ENCODE measurements around the gene PRR9. TPM values are rescaled to one million over a fixed set of nuclear protein-coding genes. Genes with fewer than 3 reads are reported as not detected.

PRR9 gene
- total RNA-seq, 2 experiments from 2014 or later, result not detected

GRCh38 chr1:153251988-153252387, 34.6 kb downstream of the PRR9 start:
- peaks cover 4% of the 10 kb centered on the region for H3K4me1 Mint-ChIP-seq
- ChIA-PET CTCF (interaction anchor here (0.6 kb wide), 1 partner anchor 84 kb away, joined by 4 read pairs; no protein-coding TSS in a partner anchor), POLR2A (no interaction called here)
- peaks cover 20% of the 10 kb centered on the region for H3K27me3 Mint-ChIP-seq
- ATAC-seq (no peak), DNase-seq (no peak)
- intact Hi-C loops (cut with DNase I, micrococcal nuclease), result no loop called here
- H3K36me3 Mint-ChIP-seq (ENCODE audit: low read depth), result no peaks in the 10 kb centered on the region
- no peaks in the 10 kb centered on the region for H3K9me3 Mint-ChIP-seq (ENCODE audit: low read depth)
- no peak overlapping the region for H3K27ac Mint-ChIP-seq
- H3K4me3 Mint-ChIP-seq, result no peak overlapping the region

GRCh38 chr1:153253076-153253475, 35.7 kb downstream of the PRR9 start:
- ATAC-seq (no peak), DNase-seq (no peak)
- ChIA-PET CTCF (interaction anchor here (0.6 to 1.3 kb wide), 3 partner anchors 32 to 206 kb away, joined by 3 to 5 read pairs (median 3); no protein-coding TSS in a partner anchor), POLR2A (no interaction called here)
- Mint-ChIP-seq H3K9me3 (ENCODE audit: low read depth) (no peaks in the 10 kb centered on the region), H3K4me1 (peaks cover 4% of the 10 kb centered on the region), H3K27ac (no peak overlapping the region), H3K27me3 (peaks cover 14% of the 10 kb centered on the region), H3K4me3 (no peak overlapping the region), H3K36me3 (ENCODE audit: low read depth) (no peaks in the 10 kb centered on the region)
- intact Hi-C loops (cut with DNase I, micrococcal nuclease), result no loop called here

DNA sequence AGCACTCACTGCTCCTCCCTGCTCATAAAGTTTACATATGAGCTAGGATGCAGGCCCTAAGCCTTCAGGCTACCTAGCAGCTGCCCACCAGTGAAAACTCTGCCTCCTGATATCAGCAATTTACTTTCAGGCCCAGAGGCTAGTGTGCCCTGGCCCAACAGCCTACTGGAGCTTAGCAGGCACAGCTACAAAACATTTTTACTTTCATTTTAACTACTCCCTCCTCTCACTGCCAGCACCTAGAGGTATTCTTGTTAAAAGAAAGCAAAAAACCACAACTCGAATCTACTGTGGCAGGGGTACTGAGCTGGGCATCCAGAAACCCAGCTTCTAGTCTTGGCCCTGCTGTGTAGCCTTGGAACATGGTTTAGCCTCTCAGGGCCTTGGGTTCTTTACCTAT, 36.3 kb downstream of the PRR9 start:
- H3K4me1 Mint-ChIP-seq, result peaks cover 4% of the 10 kb centered on the region
- no peak overlapping the region for H3K27ac Mint-ChIP-seq
- no peaks in the 10 kb centered on the region for H3K9me3 Mint-ChIP-seq (ENCODE audit: low read depth)
- ATAC-seq (peak; percentile 55), DNase-seq (no peak)
- no peaks in the 10 kb centered on the region for H3K36me3 Mint-ChIP-seq (ENCODE audit: low read depth)
- intact Hi-C loops (cut with DNase I, micrococcal nuclease), result no loop called here
- CTCF ChIA-PET, result interaction anchor here (0.7 to 1.3 kb wide), 4 partner anchors 32 to 376 kb away, joined by 3 to 5 read pairs (median 3); partner anchors contain the start of genes LELP1 and SMCP
- H3K27me3 Mint-ChIP-seq, result peaks cover 14% of the 10 kb centered on the region
- H3K4me3 Mint-ChIP-seq, result no peak overlapping the region
- POLR2A ChIA-PET, result no interaction called here

GRCh38 chr1:153259387-153259786, 42.0 kb downstream of the PRR9 start, which contains the start of gene LORICRIN:
TSS of gene LORICRIN (plus strand) at chr1:153259687. CDS start at chr1:153260950, 1,263 bp downstream.
- CTCF ChIA-PET, result interaction anchor here (0.6 to 1.1 kb wide), 3 partner anchors 22 to 393 kb away, joined by 3 to 4 read pairs (median 3); no protein-coding TSS in a partner anchor
- Mint-ChIP-seq H3K36me3 (ENCODE audit: low read depth) (no peaks in the 10 kb centered on the region), H3K4me1 (peaks cover 32% of the 10 kb centered on the region), H3K9me3 (ENCODE audit: low read depth) (no peaks in the 10 kb centered on the region), H3K27me3 (peaks cover 31% of the 10 kb centered on the region), H3K27ac (no peak within 1 kb of the TSS), H3K4me3 (peak within 1 kb of the TSS; percentile 42)
- intact Hi-C loops (cut with DNase I, micrococcal nuclease), result no loop called here
- POLR2A ChIA-PET, result no interaction called here
- ATAC-seq (no peak), DNase-seq (no peak)

GRCh38 chr1:153260585-153261280, 43.3 kb downstream of the PRR9 start:
- Mint-ChIP-seq H3K27me3 (peaks cover 36% of the 10 kb centered on the region), H3K36me3 (ENCODE audit: low read depth) (no peaks in the 10 kb centered on the region), H3K9me3 (ENCODE audit: low read depth) (no peaks in the 10 kb centered on the region), H3K27ac (no peak overlapping the region), H3K4me3 (peak overlapping the region; percentile 42), H3K4me1 (peaks cover 32% of the 10 kb centered on the region)
- ATAC-seq, result peak; percentile 45
- DNase-seq, result peak; percentile 40
- ChIA-PET POLR2A (no interaction called here), CTCF (interaction anchor here (1.2 kb wide), 1 partner anchor 19 kb away, joined by 3 read pairs; no protein-coding TSS in a partner anchor)
- intact Hi-C loops (cut with DNase I, micrococcal nuclease), result no loop called here

- ChIA-PET POLR2A (no interaction called here), CTCF (interaction anchor here (0.7 to 1.2 kb wide), 4 partner anchors 15 to 312 kb away, joined by 3 to 4 read pairs (median 4); no protein-coding TSS in a partner anchor)
- Mint-ChIP-seq H3K27ac (no peak overlapping the region), H3K4me3 (peak overlapping the region; percentile 44), H3K27me3 (peaks cover 42% of the 10 kb centered on the region), H3K9me3 (ENCODE audit: low read depth) (no peaks in the 10 kb centered on the region), H3K4me1 (peaks cover 32% of the 10 kb centered on the region), H3K36me3 (ENCODE audit: low read depth) (no peaks in the 10 kb centered on the region)
- ATAC-seq, result peak; percentile 27
- intact Hi-C loops (cut with DNase I, micrococcal nuclease), result no loop called here
- DNase-seq, result peak; percentile 42
Observed at GRCh38 chr1:153261281-153262069, 44.1 kb downstream of the PRR9 start.

DNA sequence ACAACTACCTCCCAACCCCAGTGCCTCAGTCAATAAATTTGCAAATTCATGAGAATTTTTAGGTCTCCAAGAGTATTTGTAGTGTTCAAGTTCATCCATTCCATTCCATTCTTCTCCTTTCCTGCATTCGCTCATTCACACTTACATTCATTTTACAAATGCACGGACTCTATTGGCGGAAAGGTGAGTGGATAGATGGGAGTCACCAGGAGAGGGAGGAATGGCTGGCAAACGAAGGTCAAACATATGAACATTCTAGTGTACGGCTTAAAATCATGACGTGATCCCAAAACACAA, 44.6 kb downstream of the PRR9 start:
- DNase-seq (no peak), ATAC-seq (no peak)
- H3K36me3 Mint-ChIP-seq (ENCODE audit: low read depth), result no peaks in the 10 kb centered on the region
- POLR2A ChIA-PET, result no interaction called here
- H3K9me3 Mint-ChIP-seq (ENCODE audit: low read depth), result no peaks in the 10 kb centered on the region
- H3K27ac Mint-ChIP-seq, result no peak overlapping the region
- peaks cover 32% of the 10 kb centered on the region for H3K4me1 Mint-ChIP-seq
- peak overlapping the region; percentile 44 for H3K4me3 Mint-ChIP-seq
- H3K27me3 Mint-ChIP-seq, result peaks cover 46% of the 10 kb centered on the region
- intact Hi-C loops (cut with DNase I, micrococcal nuclease), result no loop called here
- CTCF ChIA-PET, result interaction anchor here (0.7 to 1.2 kb wide), 4 partner anchors 16 to 311 kb away, joined by 3 to 4 read pairs (median 4); no protein-coding TSS in a partner anchor

GRCh38 chr1:153262462-153263157, 45.2 kb downstream of the PRR9 start:
- Mint-ChIP-seq H3K36me3 (ENCODE audit: low read depth) (no peaks in the 10 kb centered on the region), H3K27me3 (peaks cover 50% of the 10 kb centered on the region), H3K27ac (no peak overlapping the region), H3K4me3 (peak overlapping the region; percentile 44), H3K4me1 (peaks cover 32% of the 10 kb centered on the region), H3K9me3 (ENCODE audit: low read depth) (no peaks in the 10 kb centered on the region)
- ATAC-seq (peak; percentile 51), DNase-seq (no peak)
- intact Hi-C loops (cut with DNase I, micrococcal nuclease), result no loop called here
- POLR2A ChIA-PET, result no interaction called here
- CTCF ChIA-PET, result interaction anchor here (0.6 to 1.0 kb wide), 3 partner anchors 16 to 232 kb away, joined by 3 to 4 read pairs (median 4); no protein-coding TSS in a partner anchor

DNA sequence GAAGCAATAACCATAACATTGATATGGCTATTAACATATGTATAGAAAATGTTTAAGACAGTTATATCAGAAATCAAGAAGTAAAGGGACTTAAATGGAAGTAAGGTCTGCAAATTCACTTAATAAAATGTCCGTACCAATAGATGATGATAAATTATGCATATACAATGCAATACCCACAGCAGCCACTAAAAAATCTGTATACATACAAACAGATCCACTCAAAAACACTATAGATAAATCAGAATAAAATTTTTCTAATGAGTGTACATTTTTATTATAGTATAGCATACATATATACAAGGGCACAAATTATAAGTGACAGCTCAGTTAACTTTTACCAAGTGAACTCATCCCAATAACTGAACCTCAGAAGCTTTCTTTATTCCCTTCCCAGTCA, 48.1 kb downstream of the PRR9 start:
- H3K36me3 Mint-ChIP-seq (ENCODE audit: low read depth), result no peaks in the 10 kb centered on the region
- ATAC-seq, result no peak
- H3K9me3 Mint-ChIP-seq (ENCODE audit: low read depth), result no peaks in the 10 kb centered on the region
- H3K27me3 Mint-ChIP-seq, result peaks cover 53% of the 10 kb centered on the region
- CTCF ChIA-PET, result interaction anchor here (0.6 to 1.8 kb wide), 3 partner anchors 23 to 44 kb away, joined by 3 to 5 read pairs (median 3); no protein-coding TSS in a partner anchor
- H3K27ac Mint-ChIP-seq, result no peak overlapping the region
- intact Hi-C loops (cut with DNase I, micrococcal nuclease), result no loop called here
- DNase-seq, result no peak
- H3K4me3 Mint-ChIP-seq, result no peak overlapping the region
- peaks cover 25% of the 10 kb centered on the region for H3K4me1 Mint-ChIP-seq
- POLR2A ChIA-PET, result no interaction called here

Measured in activated CD4-positive, alpha-beta T cell treated with anti-CD3 and anti-CD28 coated beads for 36 hours (primary cell).